GM21367 (cell line): ENCODE results near the gene KRTAP22-2.

Experiments used
- ATAC-seq: cut with Tn5 transposase; IDR thresholded peaks from one replicate; pipeline ENCODE4 v1.9.1; 2021; ENCODE audit not compliant: unreplicated experiment

KRTAP22-2 gene

GRCh38 chr21:30563630-30564029, 26.6 kb downstream of the KRTAP22-2 start:
- ATAC-seq, result no peak

GRCh38 chr21:30563072-30563471, 27.1 kb downstream of the KRTAP22-2 start:
- no peak for ATAC-seq

GRCh38 chr21:30561957-30562356, 28.2 kb downstream of the KRTAP22-2 start:
- no peak for ATAC-seq

GRCh38 chr21:30561264-30561895, 28.8 kb downstream of the KRTAP22-2 start, which contains the start of gene KRTAP19-7:
KRTAP19-7 (minus strand) TSS chr21:30561314; CDS start chr21:30561289, 25 bp downstream.
- ATAC-seq, result no peak

- no peak for ATAC-seq
Measured at GRCh38 chr21:30555095-30555494, 35.1 kb downstream of the KRTAP22-2 start.

- ATAC-seq, result no peak
Measured at GRCh38 chr21:30552782-30553181, 37.4 kb downstream of the KRTAP22-2 start.

- ATAC-seq, result no peak
Measured at GRCh38 chr21:30541764-30542163, 48.4 kb downstream of the KRTAP22-2 start, which contains the start of gene KRTAP19-6. KRTAP19-6 (minus strand) TSS chr21:30541864; CDS start chr21:30541833, 31 bp downstream.
